Measurements from ENCODE around the gene TEDC1. TPM values are rescaled to one million over a fixed set of nuclear protein-coding genes. Genes with fewer than 3 reads are reported as not detected.

Gene TEDC1
- total RNA-seq, 4 donors from 2014 or later = 2.8 to 16.9 (median 5.4) TPM

DNA sequence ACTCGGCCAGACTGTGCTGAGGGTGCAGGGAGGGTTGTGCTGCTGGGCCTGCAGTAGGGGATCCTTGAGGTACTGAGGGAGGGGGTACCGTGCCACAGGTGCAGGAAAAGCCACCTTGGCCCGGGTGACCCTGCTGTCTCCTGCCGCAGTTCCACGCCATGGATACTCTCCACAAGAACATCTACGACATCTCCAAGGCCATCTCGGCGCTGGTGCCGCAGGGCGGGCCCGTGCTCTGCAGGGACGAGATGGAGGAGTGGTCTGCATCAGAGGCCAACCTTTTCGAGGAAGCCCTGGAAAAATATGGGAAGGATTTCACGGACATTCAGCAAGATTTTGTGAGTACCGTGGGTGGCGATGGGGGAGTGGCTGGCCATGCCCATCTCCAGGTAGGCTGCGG is 30.4 kb upstream of the TEDC1 start:
- no peak overlapping the region for H3K4me3 ChIP-seq (ENCODE audit: low read depth, poor library complexity, severe bottlenecking)
- TF ChIP-seq, protein P1, sequence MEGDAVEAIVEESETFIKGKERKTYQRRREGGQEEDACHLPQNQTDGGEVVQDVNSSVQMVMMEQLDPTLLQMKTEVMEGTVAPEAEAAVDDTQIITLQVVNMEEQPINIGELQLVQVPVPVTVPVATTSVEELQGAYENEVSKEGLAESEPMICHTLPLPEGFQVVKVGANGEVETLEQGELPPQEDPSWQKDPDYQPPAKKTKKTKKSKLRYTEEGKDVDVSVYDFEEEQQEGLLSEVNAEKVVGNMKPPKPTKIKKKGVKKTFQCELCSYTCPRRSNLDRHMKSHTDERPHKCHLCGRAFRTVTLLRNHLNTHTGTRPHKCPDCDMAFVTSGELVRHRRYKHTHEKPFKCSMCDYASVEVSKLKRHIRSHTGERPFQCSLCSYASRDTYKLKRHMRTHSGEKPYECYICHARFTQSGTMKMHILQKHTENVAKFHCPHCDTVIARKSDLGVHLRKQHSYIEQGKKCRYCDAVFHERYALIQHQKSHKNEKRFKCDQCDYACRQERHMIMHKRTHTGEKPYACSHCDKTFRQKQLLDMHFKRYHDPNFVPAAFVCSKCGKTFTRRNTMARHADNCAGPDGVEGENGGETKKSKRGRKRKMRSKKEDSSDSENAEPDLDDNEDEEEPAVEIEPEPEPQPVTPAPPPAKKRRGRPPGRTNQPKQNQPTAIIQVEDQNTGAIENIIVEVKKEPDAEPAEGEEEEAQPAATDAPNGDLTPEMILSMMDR (IDR thresholded peaks at IDR 0.05) = no peak
- no peak for TF ChIP-seq POLR2A (IDR thresholded peaks at IDR 0.05)
- 92 to 95% methylated on average over 14 to 17 of the region's 17 CpGs for WGBS, 2 donors
- DNase-seq (ENCODE audit: low spot score in 2 of 2) = no peak
- intact Hi-C loops (cut with DNase I; ENCODE audit: low total_unique reads) = no loop called here

DNA sequence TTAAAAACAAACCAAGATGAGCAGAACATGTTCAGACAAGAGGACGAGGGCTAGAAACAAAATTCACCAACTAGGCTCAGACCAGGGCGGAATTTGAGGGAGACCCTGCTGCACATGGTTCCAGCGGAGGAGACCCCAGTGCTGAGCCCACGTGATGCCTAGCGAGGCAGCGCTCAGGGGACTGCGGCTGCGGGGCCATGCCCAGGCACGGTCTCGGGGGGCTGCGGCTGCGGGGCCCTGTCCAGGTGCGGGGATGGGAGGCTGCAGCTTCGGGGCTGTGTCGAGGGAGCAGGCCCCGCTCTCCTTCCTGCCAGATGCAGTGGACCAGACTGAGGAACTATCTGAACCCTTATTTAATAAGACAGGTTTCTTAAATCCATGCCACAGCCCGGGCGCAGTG is 29.1 kb upstream of the TEDC1 start:
- TF ChIP-seq POLR2A (IDR thresholded peaks at IDR 0.05) = no peak
- TF ChIP-seq, protein P1 (IDR thresholded peaks at IDR 0.05) = no peak
- intact Hi-C loops (cut with DNase I; ENCODE audit: low total_unique reads) = no loop called here
- WGBS, 2 donors = 93 to 95% methylated on average over 12 to 18 of the region's 18 CpGs
- H3K4me3 ChIP-seq (ENCODE audit: low read depth, poor library complexity, severe bottlenecking) = no peak overlapping the region
- DNase-seq (ENCODE audit: low spot score in 2 of 2) = no peak

DNA sequence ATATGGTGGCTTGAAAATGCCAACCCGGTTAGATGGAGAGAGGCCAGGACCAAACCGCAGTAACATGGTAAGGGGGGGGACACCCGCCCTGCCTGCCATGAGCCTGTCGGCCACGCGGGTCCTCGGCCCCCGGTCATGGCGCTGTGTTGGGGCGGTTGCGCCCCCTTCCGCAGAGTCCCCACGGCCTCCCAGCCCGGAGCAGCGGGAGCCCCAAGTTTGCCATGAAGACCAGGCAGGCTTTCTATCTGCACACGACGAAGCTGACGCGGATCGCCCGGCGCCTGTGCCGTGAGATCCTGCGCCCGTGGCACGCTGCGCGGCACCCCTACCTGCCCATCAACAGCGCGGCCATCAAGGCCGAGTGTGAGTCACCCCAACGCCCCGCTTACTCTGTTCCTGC is 26.5 kb upstream of the TEDC1 start:
- 92 to 93% methylated on average over 33 of the region's 33 CpGs for WGBS, 2 donors
- intact Hi-C loops (cut with DNase I; ENCODE audit: low total_unique reads) = no loop called here
- TF ChIP-seq POLR2A (IDR thresholded peaks at IDR 0.05) = no peak
- TF ChIP-seq, protein P1 (IDR thresholded peaks at IDR 0.05) = no peak
- no peak for DNase-seq (ENCODE audit: low spot score in 2 of 2)
- no peak overlapping the region for H3K4me3 ChIP-seq (ENCODE audit: low read depth, poor library complexity, severe bottlenecking)

- intact Hi-C loops (cut with DNase I; ENCODE audit: low total_unique reads) = no loop called here
- H3K4me3 ChIP-seq (ENCODE audit: low read depth, poor library complexity, severe bottlenecking) = no peak overlapping the region
- DNase-seq (ENCODE audit: low spot score in 2 of 2) = no peak
- 75 to 81% methylated on average over 15 to 16 of the region's 20 CpGs for WGBS, 2 donors
- no peak for TF ChIP-seq POLR2A (IDR thresholded peaks at IDR 0.05)
- TF ChIP-seq, protein P1 (IDR thresholded peaks at IDR 0.05) = no peak
These were observed 25.6 kb upstream of the TEDC1 start for GRCh38 chr14:105465209-105466031.

GRCh38 chr14:105466531-105467248 is 24.4 kb upstream of the TEDC1 start:
- WGBS, 2 donors = 84 to 89% methylated on average over 50 to 53 of the region's 53 CpGs
- TF ChIP-seq POLR2A (IDR thresholded peaks at IDR 0.05) = no peak
- TF ChIP-seq, protein P1 (IDR thresholded peaks at IDR 0.05) = no peak
- H3K4me3 ChIP-seq (ENCODE audit: low read depth, poor library complexity, severe bottlenecking) = no peak overlapping the region
- no peak for DNase-seq (ENCODE audit: low spot score in 2 of 2)
- intact Hi-C loops (cut with DNase I; ENCODE audit: low total_unique reads) = no loop called here

Data from lower leg skin (tissue), 4 donors.